ENCODE measurements around the gene ATG5.
"Not testable (repeated sequence)": the region's sequence is repeated elsewhere in the genome, so short reads cannot be mapped to it uniquely, and the experiment has no call there.

ATG5 gene

GRCh38 chr6:106152952-106153351, 172.6 kb downstream of the ATG5 start:
- DNase-seq (ENCODE audit: low spot score) = no peak
- POLR2A ChIA-PET (ENCODE audit: low non-redundant PET) = no interaction called here
- CTCF ChIA-PET = no interaction called here
- no peak for TF ChIP-seq CTCF (conservative IDR thresholded peaks at IDR 0.05; ENCODE audit: low read depth)
- H3K27ac ChIP-seq = no peak overlapping the region

- POLR2A ChIA-PET (ENCODE audit: low non-redundant PET); CTCF ChIA-PET; H3K27ac ChIP-seq; DNase-seq (ENCODE audit: low spot score): not testable (repeated sequence)
These were observed 173.1 kb downstream of the ATG5 start for GRCh38 chr6:106152476-106152875.

GRCh38 chr6:106149472-106150069, 176.0 kb downstream of the ATG5 start:
- CTCF ChIA-PET = no interaction called here
- POLR2A ChIA-PET (ENCODE audit: low non-redundant PET) = no interaction called here
- no peak overlapping the region for H3K27ac ChIP-seq
- DNase-seq (ENCODE audit: low spot score) = no peak
- TF ChIP-seq CTCF (conservative IDR thresholded peaks at IDR 0.05; ENCODE audit: low read depth) = no peak

GRCh38 chr6:106147476-106147875, 178.1 kb downstream of the ATG5 start:
- H3K27ac ChIP-seq = no peak overlapping the region
- ChIA-PET POLR2A (ENCODE audit: low non-redundant PET) (no interaction called here), CTCF (no interaction called here)
- no peak for DNase-seq (ENCODE audit: low spot score)
- TF ChIP-seq CTCF (conservative IDR thresholded peaks at IDR 0.05; ENCODE audit: low read depth) = no peak

- no peak overlapping the region for H3K27ac ChIP-seq
- TF ChIP-seq CTCF (conservative IDR thresholded peaks at IDR 0.05; ENCODE audit: low read depth) = no peak
- CTCF ChIA-PET = no interaction called here
- POLR2A ChIA-PET (ENCODE audit: low non-redundant PET) = no interaction called here
- DNase-seq (ENCODE audit: low spot score) = no peak
These were observed 178.7 kb downstream of the ATG5 start for GRCh38 chr6:106146852-106147351.

GRCh38 chr6:106145741-106146227, 179.8 kb downstream of the ATG5 start:
- no peak for TF ChIP-seq CTCF (conservative IDR thresholded peaks at IDR 0.05; ENCODE audit: low read depth)
- ChIA-PET POLR2A (ENCODE audit: low non-redundant PET) (no interaction called here), CTCF (interaction anchor here (0.9 kb wide), 1 partner anchor 46 kb away, joined by 3 read pairs; no protein-coding TSS in a partner anchor)
- no peak for DNase-seq (ENCODE audit: low spot score)
- H3K27ac ChIP-seq = no peak overlapping the region

GRCh38 chr6:106145144-106145543, 180.4 kb downstream of the ATG5 start:
- TF ChIP-seq CTCF (conservative IDR thresholded peaks at IDR 0.05; ENCODE audit: low read depth) = no peak
- no peak overlapping the region for H3K27ac ChIP-seq
- ChIA-PET CTCF (interaction anchor here (0.6 kb wide), 1 partner anchor 29 kb away, joined by 3 read pairs; no protein-coding TSS in a partner anchor), POLR2A (ENCODE audit: low non-redundant PET) (no interaction called here)
- no peak for DNase-seq (ENCODE audit: low spot score)

All from RWPE1 (cell line).